HG02678 (cell line): Measurements from ENCODE around the gene MRGPRE.

Experiments used
- ATAC-seq: cut with Tn5 transposase; IDR thresholded peaks from one replicate; pipeline ENCODE4 v1.9.1; 2021; ENCODE audit warnings: mild to moderate bottlenecking, moderate library complexity; ENCODE audit not compliant: unreplicated experiment

Gene MRGPRE

GRCh38 chr11:3197044-3197695 lies 35.0 kb downstream of the MRGPRE start:
- ATAC-seq = no peak

GRCh38 chr11:3196161-3197043 lies 35.8 kb downstream of the MRGPRE start:
- ATAC-seq = no peak

GRCh38 chr11:3195251-3196160 lies 36.7 kb downstream of the MRGPRE start:
- no peak for ATAC-seq

GRCh38 chr11:3194016-3194816 lies 38.0 kb downstream of the MRGPRE start:
- no peak for ATAC-seq

- ATAC-seq = no peak
These were observed 38.7 kb downstream of the MRGPRE start for GRCh38 chr11:3193373-3194015.

GRCh38 chr11:3192511-3193372 lies 39.5 kb downstream of the MRGPRE start:
- no peak for ATAC-seq

- no peak for ATAC-seq
These were observed 40.5 kb downstream of the MRGPRE start for GRCh38 chr11:3191586-3192324.

- ATAC-seq = no peak
These were observed 41.6 kb downstream of the MRGPRE start for GRCh38 chr11:3190600-3190999.

- no peak for ATAC-seq
These were observed 42.2 kb downstream of the MRGPRE start for GRCh38 chr11:3189886-3190583.

GRCh38 chr11:3189196-3189843 lies 42.9 kb downstream of the MRGPRE start:
- no peak for ATAC-seq

- ATAC-seq = no peak
These were observed 43.6 kb downstream of the MRGPRE start for GRCh38 chr11:3188496-3189195.

GRCh38 chr11:3186166-3186953 lies 45.9 kb downstream of the MRGPRE start:
- ATAC-seq = no peak

- ATAC-seq = no peak
These were observed 47.4 kb downstream of the MRGPRE start for GRCh38 chr11:3184732-3185347.

- ATAC-seq = no peak
These were observed 48.7 kb downstream of the MRGPRE start for GRCh38 chr11:3183523-3183922.

GRCh38 chr11:3182462-3182852 lies 49.8 kb downstream of the MRGPRE start:
- no peak for ATAC-seq
